Keratinocyte (primary cell): ENCODE results near the gene LTBP3. TPM values are rescaled to one million over a fixed set of nuclear protein-coding genes. Genes with fewer than 3 reads are reported as not detected.

Experiments
- DNase-seq: peaks from one replicate; pipeline ENCODE4 v3.0.0-alpha.2; 2011; ENCODE audit warnings: low read depth, missing footprints, low spot score
- FAIRE-seq: peaks from 2 replicates; lab custom pipeline; 2011; peaks lifted over from hg19 to GRCh38; lab: Jason Lieb, UNC
- H2AFZ ChIP-seq: 2 replicates; pipeline ENCODE4 v1.6.0; 2012; ENCODE audit warnings: low read length, control low read depth, inconsistent platforms; ENCODE audit not compliant: control insufficient read depth
- H3K27ac ChIP-seq: 2 replicates; pipeline ENCODE4 v1.5.1; 2011; ENCODE audit warnings: low read length; ENCODE audit not compliant: control insufficient read depth, insufficient read depth
- H3K27me3 ChIP-seq: 3 replicates; pipeline ENCODE4 v1.6.0; 2011; ENCODE audit warnings: low read length; ENCODE audit not compliant: control insufficient read depth, insufficient read depth; ENCODE audit errors: extremely low read depth
- H3K36me3 ChIP-seq, 2 experiments: 2 replicates in 1 of 2; 3 replicates in 1 of 2; pipeline ENCODE4 v1.5.1; 2011; ENCODE audit warnings: low read length in 2 of 2, mild to moderate bottlenecking in 1 of 2; ENCODE audit not compliant: control insufficient read depth in 2 of 2, insufficient read depth in 2 of 2; ENCODE audit errors: extremely low read depth in 1 of 2
- H3K4me1 ChIP-seq: 3 replicates; pipeline ENCODE4 v1.5.1; 2011; ENCODE audit warnings: low read length; ENCODE audit not compliant: control insufficient read depth, insufficient read depth; ENCODE audit errors: extremely low read depth
- H3K4me2 ChIP-seq: 3 replicates; pipeline ENCODE4 v1.6.0; 2011; ENCODE audit warnings: low read depth, low read length; ENCODE audit not compliant: control insufficient read depth, insufficient read depth; ENCODE audit errors: extremely low read depth
- H3K4me3 ChIP-seq, 3 experiments: fragments of 200-600 bp in 1 of 3; sonication (generic) in 1 of 3; 2 replicates in 2 of 3; 3 replicates in 1 of 3; pipeline ENCODE4 v1.5.1; 2011 to 2016; ENCODE audit warnings: low read length in 3 of 3, mild to moderate bottlenecking in 3 of 3, control low read depth in 2 of 3, inconsistent platforms in 1 of 3, low read depth in 1 of 3, mixed read lengths in 1 of 3, mixed run types in 1 of 3, moderate library complexity in 1 of 3; ENCODE audit not compliant: control insufficient read depth in 2 of 3, insufficient read depth in 2 of 3; ENCODE audit errors: extremely low read depth in 1 of 3
- H3K79me2 ChIP-seq: 2 replicates; pipeline ENCODE4 v1.6.0; 2012; ENCODE audit warnings: low read length; ENCODE audit not compliant: control insufficient read depth, insufficient read depth
- H3K9ac ChIP-seq: 3 replicates; pipeline ENCODE4 v1.6.0; 2011; ENCODE audit warnings: low read length; ENCODE audit not compliant: control insufficient read depth, insufficient read depth; ENCODE audit errors: extremely low read depth
- H3K9me1 ChIP-seq: 3 replicates; pipeline ENCODE4 v1.6.0; 2011; ENCODE audit warnings: low read length; ENCODE audit not compliant: control insufficient read depth, insufficient read depth; ENCODE audit errors: extremely low read depth
- H3K9me3 ChIP-seq: 2 replicates; pipeline ENCODE4 v1.5.1; 2012; ENCODE audit warnings: low read depth, low read length; ENCODE audit not compliant: control insufficient read depth
- H4K20me1 ChIP-seq: 3 replicates; pipeline ENCODE4 v1.6.0; 2011; ENCODE audit warnings: low read length; ENCODE audit not compliant: control insufficient read depth, insufficient read depth; ENCODE audit errors: extremely low read depth
- EZH2 ChIP-seq: IDR thresholded peaks from one replicate; pipeline ENCODE4 v1.6.1; 2012; ENCODE audit warnings: inconsistent platforms, mild to moderate bottlenecking, low read length, moderate library complexity
- dilution Hi-C: fragments of 300-500 bp; cut with MboI; formaldehyde crosslinking; loops from one replicate; pipeline ENCODE4 v1.7.0; 2020; ENCODE audit warnings: low sequenced_read_pairs; ENCODE audit not compliant: extremely low pct_ligation_motif_present
- polyA plus RNA-seq, 5 experiments: library from polyadenylated mRNA; depleted of rRNA in 3 of 5; stranded (reverse) in 3 of 5; stranded (forward) in 1 of 5; unstranded in 1 of 5; fragments of >200 nt; gene quantifications; 1 replicate in 1 of 5; 2 replicates in 3 of 5; 3 replicates in 1 of 5; pipeline versions ENCODE4 v1.2.1 to v1.2.3, GENCODE V29; 2011 to 2012; ENCODE audit warnings: missing spikeins in 2 of 5, low read depth in 1 of 5, low replicate concordance in 1 of 5
- TF ChIP-seq, protein P1 (sequence below), 3 experiments: IDR thresholded peaks in 1 of 3; conservative IDR thresholded peaks in 1 of 3; optimal IDR thresholded peaks in 1 of 3; 2 replicates in 2 of 3; 3 replicates in 1 of 3; pipeline versions ENCODE3 to v1.5.1; 2011; ENCODE audit warnings: low read length in 3 of 3, mild to moderate bottlenecking in 3 of 3, moderate library complexity in 2 of 3, control low read depth in 1 of 3, inconsistent platforms in 1 of 3; ENCODE audit not compliant: insufficient read depth in 2 of 3; ENCODE audit errors: extremely low read depth in 1 of 3

The LTBP3 gene
- polyA plus RNA-seq, 1 donor (not counting 4 experiments of a cell fraction or from before 2014, with no cell fraction given), result 9.1 TPM

DNA sequence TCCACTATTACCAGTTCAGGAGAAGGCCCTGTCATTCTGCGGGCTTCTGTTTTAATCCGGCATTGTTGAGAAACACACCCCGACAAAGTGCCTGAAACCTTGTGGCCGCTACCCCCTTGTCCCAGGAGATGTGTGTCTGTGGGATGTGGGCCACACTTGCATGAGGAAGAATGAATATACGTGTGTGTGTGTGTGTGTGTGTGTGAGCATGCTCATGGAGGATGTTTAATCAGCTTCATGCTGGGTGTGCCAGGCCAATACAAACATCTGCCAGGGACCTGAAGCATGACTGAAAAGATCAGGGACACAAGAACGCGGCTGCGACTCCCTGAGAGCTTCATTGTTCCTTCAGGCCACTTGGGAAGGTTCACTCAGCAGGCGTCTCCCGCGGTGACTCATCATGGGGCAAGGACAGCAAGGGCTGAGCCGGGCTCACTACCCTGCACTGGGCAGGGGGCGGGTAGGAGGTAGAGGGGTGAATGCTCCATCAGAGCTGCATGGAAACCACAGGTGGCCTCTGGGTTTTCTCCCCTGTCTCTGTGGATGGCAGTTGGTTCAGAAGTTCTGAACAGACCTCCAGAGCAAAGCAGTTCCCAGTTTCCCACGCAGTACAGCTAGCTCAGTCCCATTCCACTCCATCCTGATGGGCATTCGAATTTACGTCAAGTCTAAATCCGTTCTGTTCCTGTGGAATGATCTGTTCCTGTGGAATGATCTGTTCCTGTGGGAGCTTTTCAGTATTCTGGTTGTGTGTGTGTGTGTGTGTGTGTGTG lies 66.4 kb downstream of the LTBP3 start:
- no peaks in the 10 kb centered on the region for H3K36me3 ChIP-seq
- peak overlapping the region; percentile 94 for H3K27ac ChIP-seq
- dilution Hi-C loops, result no loop called here
- DNase-seq (no peak), FAIRE-seq (no peak)
- peaks cover 5% of the 10 kb centered on the region for H3K9me1 ChIP-seq
- H3K27me3 ChIP-seq, result no peaks in the 10 kb centered on the region
- TF ChIP-seq EZH2, result no peak
- TF ChIP-seq, protein P1, sequence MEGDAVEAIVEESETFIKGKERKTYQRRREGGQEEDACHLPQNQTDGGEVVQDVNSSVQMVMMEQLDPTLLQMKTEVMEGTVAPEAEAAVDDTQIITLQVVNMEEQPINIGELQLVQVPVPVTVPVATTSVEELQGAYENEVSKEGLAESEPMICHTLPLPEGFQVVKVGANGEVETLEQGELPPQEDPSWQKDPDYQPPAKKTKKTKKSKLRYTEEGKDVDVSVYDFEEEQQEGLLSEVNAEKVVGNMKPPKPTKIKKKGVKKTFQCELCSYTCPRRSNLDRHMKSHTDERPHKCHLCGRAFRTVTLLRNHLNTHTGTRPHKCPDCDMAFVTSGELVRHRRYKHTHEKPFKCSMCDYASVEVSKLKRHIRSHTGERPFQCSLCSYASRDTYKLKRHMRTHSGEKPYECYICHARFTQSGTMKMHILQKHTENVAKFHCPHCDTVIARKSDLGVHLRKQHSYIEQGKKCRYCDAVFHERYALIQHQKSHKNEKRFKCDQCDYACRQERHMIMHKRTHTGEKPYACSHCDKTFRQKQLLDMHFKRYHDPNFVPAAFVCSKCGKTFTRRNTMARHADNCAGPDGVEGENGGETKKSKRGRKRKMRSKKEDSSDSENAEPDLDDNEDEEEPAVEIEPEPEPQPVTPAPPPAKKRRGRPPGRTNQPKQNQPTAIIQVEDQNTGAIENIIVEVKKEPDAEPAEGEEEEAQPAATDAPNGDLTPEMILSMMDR (optimal IDR thresholded peaks at IDR 0.05 in 1 of 3, IDR thresholded peaks at IDR 0.05 in 1 of 3, conservative IDR thresholded peaks at IDR 0.05 in 1 of 3; ENCODE audit: extremely low read depth in 1 of 3, insufficient read depth in 2 of 3, low read length in 3 of 3), result no peak
- peaks cover 89% of the 10 kb centered on the region for H3K4me1 ChIP-seq
- H3K79me2 ChIP-seq, result peaks cover 9% of the 10 kb centered on the region
- peak overlapping the region in 1 of 3 experiments; percentile 9 for H3K4me3 ChIP-seq
- H3K9me3 ChIP-seq, result no peaks in the 10 kb centered on the region
- peak overlapping the region; percentile 24 for H2AFZ ChIP-seq
- H3K4me2 ChIP-seq, result peak overlapping the region; percentile 78
- no peaks in the 10 kb centered on the region for H4K20me1 ChIP-seq
- H3K9ac ChIP-seq, result peak overlapping the region; percentile 84

- Histone ChIP-seq H3K79me2 (peaks cover 5% of the 10 kb centered on the region), H3K27me3 (no peaks in the 10 kb centered on the region), H3K4me2 (peak overlapping the region; percentile 78), H3K4me1 (peaks cover 89% of the 10 kb centered on the region), H3K27ac (peak overlapping the region; percentile 94), H3K9me3 (no peaks in the 10 kb centered on the region), H3K4me3 (no peak overlapping the region), H3K36me3 (no peaks in the 10 kb centered on the region), H2AFZ (no peak overlapping the region), H3K9ac (peak overlapping the region; percentile 84), H3K9me1 (peaks cover 6% of the 10 kb centered on the region), H4K20me1 (no peaks in the 10 kb centered on the region)
- dilution Hi-C loops, result no loop called here
- FAIRE-seq (no peak), DNase-seq (no peak)
- no peak for TF ChIP-seq EZH2
- TF ChIP-seq, protein P1 (optimal IDR thresholded peaks at IDR 0.05 in 1 of 3, IDR thresholded peaks at IDR 0.05 in 1 of 3, conservative IDR thresholded peaks at IDR 0.05 in 1 of 3; ENCODE audit: extremely low read depth in 1 of 3, insufficient read depth in 2 of 3, low read length in 3 of 3), result no peak
Observed at GRCh38 chr11:65491163-65491465, 67.0 kb downstream of the LTBP3 start.
